COLO668 (cell line): Measurements from ENCODE around the gene ATP7B.
"Not testable (repeated sequence)": the region's sequence is repeated elsewhere in the genome, so short reads cannot be mapped to it uniquely, and the experiment has no call there.

Experiments used
- DNase-seq: peaks from one replicate; lab custom pipeline; 2025; ENCODE audit not compliant: unreplicated experiment; lab: John Stamatoyannopoulos, UW

ATP7B gene

DNA sequence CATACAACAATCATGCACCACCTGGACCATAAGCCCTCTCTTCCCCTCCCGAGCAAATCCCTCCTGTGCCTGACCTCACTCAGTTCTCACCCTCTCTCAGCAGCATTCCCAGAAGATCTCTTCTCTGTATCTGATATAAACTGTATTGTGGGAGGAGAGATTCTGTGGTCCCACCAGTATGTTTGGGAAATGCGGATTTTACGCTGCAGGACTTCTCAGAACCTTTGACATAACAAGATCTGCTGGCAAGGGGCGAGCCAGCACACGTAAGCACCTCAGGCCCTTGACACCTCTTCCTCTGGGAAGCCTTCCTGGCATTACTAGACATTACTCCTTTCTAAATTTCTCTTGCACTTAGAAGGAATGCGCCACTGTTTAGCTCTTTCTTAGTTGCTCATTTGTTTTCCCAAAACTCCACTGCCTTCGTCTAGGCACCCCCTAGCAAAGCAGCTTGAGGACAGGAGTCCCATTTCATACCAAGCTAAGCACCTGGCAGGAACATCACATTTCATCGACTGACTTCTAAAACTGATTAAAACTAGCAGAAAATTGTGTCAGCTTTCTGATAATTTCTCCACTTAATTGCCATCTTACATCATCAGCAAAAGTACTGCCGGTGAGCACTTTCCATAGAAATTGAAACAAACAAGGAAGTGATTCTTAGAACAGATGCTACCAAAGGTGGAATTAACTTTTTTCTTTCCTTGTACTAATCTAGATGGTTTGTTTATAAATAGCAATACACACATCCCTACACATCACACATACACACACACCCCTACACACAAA, 86.3 kb downstream of the ATP7B start:
- no peak for DNase-seq

DNA sequence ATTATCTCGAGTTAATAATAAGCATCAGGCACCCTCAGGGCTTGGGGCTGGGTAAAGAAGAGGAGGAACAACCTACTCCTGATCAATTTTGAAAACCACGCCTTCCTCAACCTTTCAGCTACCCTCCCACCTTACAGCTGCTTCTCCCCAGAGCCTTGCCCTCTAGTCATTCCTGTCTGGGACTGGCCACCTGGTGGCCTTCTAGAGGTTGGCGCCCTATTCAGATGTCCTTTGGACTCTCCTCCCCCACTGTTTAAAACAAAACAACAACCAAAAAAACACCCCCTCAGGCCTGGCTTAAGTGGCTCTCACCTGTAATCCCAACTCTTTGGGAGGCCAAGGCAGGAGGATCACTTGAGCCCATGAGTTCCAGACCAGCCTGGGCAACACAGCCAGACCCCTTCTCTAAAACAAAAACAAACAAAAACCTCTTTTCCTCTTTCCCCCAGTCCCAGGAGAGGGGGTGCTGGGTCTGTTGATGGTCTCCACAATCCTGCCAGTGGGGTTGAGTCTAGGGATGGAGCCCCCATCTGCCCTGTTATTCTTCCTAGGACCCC, 87.2 kb downstream of the ATP7B start:
- DNase-seq: peak; percentile 61

- DNase-seq: no peak
These were observed 88.3 kb downstream of the ATP7B start for GRCh38 chr13:51922771-51923480.

DNA sequence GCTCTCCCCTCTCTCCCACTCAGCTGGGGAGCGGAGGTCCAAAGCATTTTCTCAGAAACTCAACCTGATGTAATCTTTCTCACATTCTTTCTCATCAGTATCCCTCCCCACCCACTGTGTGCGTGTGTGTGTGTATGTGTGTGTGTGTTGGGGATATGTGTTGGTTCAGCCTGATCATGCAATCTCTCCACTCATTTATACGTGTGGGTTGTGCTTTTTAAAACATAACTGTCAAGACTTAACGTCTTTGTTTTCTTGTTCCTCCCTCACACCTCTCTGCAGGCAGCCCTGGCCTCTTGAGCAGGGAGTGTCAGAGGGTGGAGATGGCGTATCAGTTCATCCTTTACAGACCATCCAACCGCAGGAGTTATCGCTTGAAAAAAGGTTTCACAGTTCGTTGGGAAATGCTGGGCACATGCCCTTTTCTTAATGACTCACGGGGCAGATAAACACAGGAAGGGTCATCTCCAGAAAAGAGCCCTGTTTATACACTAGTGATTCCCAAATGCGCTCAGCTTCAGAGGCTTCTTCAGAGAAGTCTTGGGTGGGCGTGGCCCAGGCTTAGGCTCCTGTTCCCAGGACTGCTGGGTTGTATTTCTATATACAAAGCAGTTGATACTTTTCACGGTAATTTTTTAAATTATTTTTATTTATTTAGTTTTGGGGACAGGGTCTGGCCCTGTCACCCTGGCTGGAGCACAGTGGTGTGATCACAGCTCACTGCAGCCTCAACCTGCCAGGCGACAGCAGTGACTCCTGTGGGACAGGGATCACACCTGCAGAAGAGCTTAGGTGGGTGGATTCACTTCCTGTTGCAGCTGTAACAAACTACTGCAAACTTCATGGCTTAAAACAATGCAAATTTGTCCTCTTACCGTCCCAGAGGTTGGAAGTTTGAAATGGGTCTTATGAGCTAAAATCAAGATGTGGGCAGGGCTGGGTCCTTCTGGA, 89.2 kb downstream of the ATP7B start:
- DNase-seq: no peak

- DNase-seq: no peak
These were observed 90.5 kb downstream of the ATP7B start for GRCh38 chr13:51920786-51921185.

GRCh38 chr13:51920267-51920666, 91.0 kb downstream of the ATP7B start:
- no peak for DNase-seq

GRCh38 chr13:51919531-51919930, 91.7 kb downstream of the ATP7B start:
- DNase-seq: peak; percentile 93

DNA sequence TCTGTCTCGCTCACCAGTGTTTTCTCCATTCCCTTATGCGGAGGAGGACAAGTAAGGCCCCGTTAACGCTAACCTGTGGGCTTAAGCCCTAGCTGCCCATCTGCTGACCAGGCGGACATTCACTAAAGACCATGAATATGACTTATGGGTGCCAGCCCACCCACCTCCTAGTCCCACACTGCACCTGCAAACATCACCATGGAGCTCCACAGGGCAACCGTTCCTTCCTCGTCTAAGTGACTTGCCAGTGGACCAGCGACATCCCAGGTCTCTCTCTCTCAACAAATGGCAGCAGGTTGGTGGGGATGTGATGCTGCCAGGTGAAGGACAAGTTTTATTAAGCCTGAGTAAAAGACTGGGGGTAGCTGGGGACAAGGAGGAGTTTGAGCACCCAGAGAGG, 94.3 kb downstream of the ATP7B start:
- no peak for DNase-seq

- no peak for DNase-seq
These were observed 95.0 kb downstream of the ATP7B start for GRCh38 chr13:51916051-51916818.

- no peak for DNase-seq
These were observed 97.1 kb downstream of the ATP7B start for GRCh38 chr13:51914137-51914493.

DNA sequence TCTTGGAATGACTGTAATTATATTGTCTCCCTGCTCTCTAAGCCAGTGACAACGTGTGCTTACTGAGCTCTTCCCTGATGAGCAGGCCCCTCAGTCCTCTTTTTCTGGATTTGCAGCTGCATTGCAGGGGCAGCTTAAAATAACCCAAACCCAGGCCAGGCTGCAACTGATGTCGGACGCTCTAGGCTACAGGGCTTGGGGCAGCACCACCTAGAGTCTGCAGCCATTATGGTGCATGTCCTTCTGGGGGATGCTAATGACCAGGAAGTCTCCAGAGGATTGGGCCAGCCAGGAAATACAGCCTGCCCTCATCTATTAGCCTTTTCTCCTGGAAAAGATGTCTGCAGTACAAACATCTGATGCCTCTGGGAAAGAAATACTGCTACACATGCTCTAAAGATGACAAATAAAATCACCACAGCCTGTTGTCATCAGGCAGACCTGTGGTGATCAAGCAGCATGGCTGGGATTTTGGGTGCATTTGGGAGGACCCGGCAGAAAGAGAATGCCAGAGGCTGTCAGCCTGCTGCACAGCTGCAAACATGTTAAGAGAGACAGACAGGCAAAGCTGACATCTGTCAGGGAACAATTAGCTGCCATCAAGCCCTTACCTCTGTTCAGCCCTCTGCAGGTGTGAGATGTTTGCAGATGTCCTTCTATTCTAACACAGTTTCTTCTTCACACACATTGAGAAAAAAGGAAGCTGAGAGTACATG, 97.7 kb downstream of the ATP7B start:
- DNase-seq: peak; percentile 58

GRCh38 chr13:51912511-51913225, 98.6 kb downstream of the ATP7B start:
- DNase-seq: no peak

DNA sequence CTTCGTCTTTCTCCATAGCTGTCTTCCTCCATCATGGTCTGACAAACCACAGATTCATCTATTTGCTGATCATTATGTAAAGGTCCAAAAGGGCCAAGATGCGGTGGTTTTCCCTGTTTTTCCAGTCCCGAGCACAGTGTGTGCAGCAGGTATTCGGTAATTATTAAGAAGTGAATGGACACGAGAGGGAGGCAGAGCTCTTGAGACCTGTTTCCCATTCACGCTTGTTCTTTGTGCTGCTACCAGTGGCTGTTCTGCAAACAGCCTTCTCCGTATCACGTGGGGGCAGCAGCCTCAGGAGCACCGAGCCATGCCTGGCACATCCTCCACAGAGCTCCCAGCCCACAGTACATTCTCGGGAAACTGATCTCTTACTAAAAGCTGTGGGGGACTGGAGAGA, 99.2 kb downstream of the ATP7B start:
- peak; percentile 77 for DNase-seq

DNA sequence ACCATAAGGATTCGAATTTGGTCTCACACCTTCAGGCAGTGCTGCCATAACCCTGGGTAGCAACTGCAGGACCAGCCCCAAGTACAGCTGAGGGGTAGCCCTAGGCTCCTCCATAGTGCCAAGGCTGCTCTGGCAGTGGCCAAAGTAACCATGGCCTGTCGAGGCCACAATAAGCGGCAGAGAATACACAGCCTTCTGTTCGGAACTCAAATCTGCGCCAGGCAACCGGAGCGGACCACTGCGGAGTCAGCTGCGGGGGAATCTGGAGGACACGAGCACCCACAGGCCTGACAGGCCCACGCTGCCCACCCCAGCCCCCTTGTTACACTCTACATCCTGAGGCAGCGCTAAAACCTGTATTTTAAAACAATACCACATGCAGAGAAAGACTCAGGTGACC, 100.7 kb downstream of the ATP7B start:
- no peak for DNase-seq

- DNase-seq: not testable (repeated sequence)
These were observed 102.0 kb downstream of the ATP7B start for GRCh38 chr13:51909265-51909664.

GRCh38 chr13:51907040-51907732, 104.1 kb downstream of the ATP7B start:
- DNase-seq: no peak

DNA sequence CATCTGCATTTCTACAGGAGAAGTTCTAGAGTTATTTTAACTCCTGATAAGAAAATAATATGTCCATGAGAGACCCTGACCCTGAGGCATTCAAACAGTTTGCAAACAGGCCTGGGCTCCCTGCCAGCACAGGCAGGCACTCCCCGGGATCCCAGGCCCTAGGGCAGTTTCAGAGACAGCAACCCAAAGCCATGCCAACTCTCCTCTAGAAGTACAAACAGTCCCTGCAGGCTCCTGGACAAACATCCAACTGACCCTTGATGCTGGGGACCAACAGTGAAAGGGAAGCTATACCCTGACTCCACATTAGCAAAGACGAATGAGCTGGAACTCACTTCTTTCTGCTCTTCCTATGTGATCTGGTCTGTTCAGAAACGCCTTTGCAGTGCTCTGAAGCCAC, 104.7 kb downstream of the ATP7B start:
- DNase-seq: peak; percentile 81

GRCh38 chr13:51905787-51906186, 105.5 kb downstream of the ATP7B start:
- DNase-seq: no peak

- no peak for DNase-seq
These were observed 108.5 kb downstream of the ATP7B start for GRCh38 chr13:51902776-51903175.
